C4-2B (cell line): ENCODE measurements around the gene CALY.

Experiments
- ZFX ChIP-seq: fragments of 450-650 bp; IDR thresholded peaks from 2 replicates; pipeline ENCODE4 v1.6.1; 2017
- TF ChIP-seq, protein P1 (sequence below): fragments of 450-650 bp; conservative IDR thresholded peaks from 2 replicates; pipeline ENCODE4 v1.5.1; 2017; ENCODE audit warnings: mild to moderate bottlenecking

DNA sequence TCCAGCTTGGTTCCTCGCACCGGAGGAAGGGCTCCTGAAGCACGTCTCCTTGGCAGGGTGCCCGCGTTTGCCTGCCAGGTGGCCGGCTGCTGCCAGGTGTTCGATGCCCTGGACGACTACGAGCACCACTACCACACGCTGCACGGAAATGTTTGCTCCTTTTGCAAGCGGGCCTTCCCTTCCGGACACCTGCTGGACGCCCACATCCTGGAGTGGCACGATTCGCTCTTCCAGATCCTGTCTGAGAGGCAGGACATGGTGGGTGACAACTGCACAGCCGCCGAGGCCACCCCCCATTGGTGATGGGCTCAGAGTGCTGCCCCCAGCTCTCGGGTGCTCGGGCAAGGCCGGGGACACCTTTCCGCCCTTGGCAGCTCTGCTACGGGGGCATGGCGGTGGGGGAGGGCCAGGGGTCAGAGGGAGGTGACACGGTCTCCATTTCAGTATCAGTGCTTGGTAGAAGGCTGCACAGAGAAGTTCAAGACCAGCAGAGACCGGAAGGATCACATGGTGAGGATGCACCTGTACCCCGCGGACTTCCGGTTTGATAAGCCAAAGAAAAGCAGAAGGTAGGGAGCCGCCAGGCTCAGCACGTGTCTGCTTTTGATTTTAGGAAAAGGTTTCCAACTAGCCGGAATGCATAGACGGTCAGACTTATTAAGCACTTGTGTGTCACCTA, 26.8 kb downstream of the CALY start:
- TF ChIP-seq, protein P1, sequence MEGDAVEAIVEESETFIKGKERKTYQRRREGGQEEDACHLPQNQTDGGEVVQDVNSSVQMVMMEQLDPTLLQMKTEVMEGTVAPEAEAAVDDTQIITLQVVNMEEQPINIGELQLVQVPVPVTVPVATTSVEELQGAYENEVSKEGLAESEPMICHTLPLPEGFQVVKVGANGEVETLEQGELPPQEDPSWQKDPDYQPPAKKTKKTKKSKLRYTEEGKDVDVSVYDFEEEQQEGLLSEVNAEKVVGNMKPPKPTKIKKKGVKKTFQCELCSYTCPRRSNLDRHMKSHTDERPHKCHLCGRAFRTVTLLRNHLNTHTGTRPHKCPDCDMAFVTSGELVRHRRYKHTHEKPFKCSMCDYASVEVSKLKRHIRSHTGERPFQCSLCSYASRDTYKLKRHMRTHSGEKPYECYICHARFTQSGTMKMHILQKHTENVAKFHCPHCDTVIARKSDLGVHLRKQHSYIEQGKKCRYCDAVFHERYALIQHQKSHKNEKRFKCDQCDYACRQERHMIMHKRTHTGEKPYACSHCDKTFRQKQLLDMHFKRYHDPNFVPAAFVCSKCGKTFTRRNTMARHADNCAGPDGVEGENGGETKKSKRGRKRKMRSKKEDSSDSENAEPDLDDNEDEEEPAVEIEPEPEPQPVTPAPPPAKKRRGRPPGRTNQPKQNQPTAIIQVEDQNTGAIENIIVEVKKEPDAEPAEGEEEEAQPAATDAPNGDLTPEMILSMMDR, result no peak
- TF ChIP-seq ZFX, result no peak
